ENCODE measurements around the gene PHC2.

Gene PHC2

DNA sequence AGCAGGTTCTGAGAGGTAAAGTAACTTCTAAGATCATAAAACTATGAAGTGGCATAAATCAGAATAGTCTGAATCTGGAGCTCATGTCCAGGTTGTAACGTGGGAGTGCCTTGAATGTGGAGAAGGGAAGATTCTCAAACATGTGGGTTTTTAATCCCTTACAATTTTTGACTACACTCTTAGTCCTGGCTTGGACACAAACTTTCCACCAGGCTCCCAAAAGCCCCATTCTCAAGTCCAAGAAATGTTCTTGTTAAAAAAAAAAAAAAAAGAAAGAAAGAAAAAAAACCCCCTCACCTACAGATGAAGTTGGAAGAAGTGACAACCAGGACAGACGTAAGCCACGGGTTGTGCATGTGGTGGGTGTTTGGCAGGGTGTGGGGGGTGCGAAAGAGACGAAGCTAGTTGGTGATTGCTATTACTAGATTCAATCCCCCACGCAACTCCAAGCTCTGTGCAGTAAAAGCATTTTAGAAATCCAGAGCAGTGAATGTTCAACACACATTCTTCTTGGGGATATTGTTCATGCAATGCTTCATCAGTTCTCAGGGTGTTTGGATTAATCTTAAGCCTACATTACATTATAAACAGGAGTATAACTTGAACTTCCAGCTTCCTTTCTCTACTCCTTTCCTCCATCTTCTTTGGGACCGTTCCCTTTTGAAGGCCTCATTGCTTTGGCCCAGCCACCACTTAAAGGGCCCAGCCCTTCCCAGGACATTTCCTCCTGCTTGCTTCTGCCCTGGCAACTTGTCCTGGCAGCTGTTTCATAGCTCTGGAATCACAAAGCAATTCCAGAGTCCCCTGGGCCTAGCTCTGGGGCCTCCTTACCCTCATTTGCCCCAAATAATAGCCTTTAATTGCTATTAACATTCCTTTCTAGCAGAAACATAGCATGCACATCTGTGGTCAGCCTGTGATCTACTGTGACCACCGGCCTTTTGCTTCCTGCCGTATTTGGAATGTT lies 41.8 kb downstream of the PHC2 start:
- no peak for DNase-seq

DNA sequence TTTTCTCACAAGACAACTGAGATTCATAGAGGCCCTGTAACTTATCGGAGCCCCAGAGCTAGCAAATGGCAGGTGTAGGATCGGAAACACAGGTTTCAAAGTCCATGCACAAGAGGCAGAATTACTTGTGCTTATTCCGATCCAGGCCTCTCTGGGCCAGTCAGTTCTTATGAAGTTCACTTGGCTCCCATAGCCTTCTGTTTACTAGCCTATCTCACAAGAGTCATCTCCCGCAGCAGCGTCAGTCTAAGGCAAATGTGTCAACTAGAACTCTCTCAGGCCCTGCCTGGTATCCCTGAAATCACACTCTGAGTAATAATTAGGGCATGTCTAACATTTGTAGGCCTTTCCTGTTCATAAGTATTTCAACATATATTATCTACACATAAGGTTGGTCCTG lies 43.3 kb downstream of the PHC2 start:
- DNase-seq, result no peak

GRCh38 chr1:33385251-33385650 lies 45.6 kb downstream of the PHC2 start:
- no peak for DNase-seq

DNA sequence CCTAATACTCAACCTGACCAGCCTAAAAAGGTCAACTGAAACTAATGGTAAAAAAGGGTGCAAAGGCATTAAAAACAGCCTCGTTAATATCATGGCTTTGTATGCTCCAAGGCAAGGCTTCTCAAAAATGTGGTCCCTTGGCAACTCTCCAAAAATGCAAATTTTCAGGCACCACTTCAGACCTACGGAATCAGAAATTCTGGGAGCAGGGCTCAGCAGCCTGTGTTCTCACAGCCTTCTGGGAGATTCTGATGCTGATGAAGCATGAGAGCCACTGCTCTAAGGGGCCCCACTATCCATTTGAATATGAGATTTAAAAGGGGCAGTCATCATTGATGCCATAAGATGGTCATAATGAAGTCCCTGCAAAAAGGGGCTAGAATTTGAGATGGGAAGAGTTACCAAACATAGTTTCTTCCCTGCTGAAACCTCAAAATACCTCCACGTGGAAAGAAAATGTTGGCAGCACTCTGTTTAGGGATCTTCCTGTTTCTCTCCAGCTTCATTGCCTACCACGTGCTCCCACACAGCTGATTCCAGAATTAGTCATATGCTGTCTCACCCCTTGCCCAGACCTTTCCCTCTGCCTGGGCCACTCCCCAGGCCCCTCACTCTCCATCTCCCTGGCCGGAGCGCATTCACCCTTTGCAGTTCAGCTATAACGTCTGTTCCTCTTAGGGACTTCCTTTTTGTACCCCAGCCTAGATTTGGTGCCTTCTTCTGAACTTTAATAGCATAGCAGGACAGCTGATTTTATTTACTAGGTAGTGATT lies 46.7 kb downstream of the PHC2 start:
- no peak for DNase-seq

DNA sequence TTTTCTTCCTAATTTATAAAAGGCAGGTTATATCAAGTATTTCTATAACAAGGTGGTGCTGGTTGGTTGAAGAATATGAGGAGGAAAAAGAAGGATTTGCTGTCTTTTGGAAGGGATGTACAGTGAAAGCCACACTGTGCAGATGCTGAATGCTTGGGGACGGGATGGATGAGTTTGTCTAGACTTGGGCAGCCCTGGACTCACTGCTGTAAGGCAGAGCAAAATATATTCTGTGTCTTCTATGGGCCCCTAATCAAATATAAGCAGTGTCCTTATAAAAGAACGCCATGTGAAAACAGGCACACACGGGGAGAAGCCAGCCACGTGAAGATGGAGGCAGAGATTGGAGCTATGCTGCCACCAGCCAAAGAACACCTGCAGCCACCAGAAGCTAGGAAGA lies 47.4 kb downstream of the PHC2 start:
- no peak for DNase-seq

DNA sequence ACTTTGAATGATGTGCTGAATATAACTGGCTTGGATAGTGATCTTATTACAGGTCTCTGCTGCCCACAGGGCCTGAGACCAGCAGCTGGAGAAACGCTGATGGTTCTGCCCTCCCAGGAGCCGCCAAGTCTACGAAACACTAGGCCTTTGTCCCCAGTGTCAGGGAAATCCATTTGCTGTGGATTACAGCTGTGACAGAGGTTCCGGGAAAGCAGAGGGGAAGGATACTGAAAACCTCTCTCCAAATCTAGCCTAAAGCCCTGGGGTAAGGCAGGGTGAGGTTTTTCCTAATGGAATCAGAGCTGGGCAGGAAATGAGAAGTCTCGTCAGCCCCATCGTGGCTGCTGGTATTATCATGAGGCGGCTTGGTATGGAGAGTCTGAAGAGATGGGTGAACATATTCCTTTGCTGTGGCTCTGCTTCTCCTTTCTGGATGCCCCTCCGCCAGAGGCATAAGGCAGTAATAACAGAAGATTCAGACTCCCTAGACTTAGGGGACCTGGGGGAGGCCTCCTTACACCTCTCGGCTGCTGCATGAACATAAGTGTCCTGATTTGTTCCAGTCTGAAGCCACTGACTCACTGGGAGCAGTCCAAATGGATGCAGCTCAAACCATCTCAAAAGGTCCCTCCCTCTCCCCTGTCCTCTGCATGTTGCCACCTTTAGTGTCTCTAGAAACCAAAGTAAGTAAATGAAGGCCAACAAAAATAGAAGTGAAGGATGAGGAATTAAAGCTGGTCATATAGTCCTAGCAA lies 48.1 kb downstream of the PHC2 start:
- no peak for DNase-seq

DNA sequence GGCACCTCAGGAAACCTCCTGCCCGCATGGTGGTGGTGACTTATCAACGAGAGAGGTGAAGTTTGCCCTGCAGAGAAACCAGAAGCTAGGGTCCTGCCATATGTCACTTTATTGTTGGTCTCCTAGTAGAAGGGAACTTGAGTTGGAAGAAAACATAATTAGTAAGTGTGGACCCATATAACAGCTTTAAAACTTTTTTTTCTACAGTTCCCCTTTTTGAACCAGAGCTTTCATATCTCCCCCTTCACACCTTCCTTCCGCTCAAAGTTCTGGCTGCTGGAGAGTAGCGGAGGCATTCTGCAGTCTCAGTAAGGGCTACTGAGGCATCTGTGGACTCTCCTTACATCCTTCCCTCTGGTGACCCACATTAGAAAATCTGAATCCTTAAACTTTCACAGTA lies 48.9 kb downstream of the PHC2 start:
- no peak for DNase-seq

DNA sequence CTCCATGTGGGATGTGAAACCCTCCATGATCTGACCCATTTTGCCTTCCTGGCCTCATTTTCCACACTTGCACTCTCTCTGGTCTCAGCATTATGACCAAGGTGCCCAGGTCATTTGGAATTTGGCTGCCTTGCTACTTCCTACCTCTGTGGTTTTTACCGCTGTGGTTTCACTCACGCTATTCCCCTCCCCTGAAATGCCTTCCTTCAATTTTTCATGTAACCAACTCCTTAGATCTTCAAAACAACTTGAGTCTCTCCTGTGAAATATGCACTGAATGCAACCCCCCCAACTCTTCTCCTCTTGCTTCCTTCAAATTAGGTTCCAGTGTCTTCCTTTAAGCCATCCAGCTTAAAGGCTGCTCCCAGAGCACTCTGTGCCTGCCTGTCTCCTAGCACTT lies 50.1 kb downstream of the PHC2 start:
- DNase-seq, result no peak

- no peak for DNase-seq
These were observed 51.1 kb downstream of the PHC2 start for GRCh38 chr1:33379631-33380354.

GRCh38 chr1:33378976-33379375 lies 51.9 kb downstream of the PHC2 start:
- DNase-seq, result no peak

- DNase-seq, result no peak
These were observed 52.4 kb downstream of the PHC2 start for GRCh38 chr1:33378524-33378923.

DNA sequence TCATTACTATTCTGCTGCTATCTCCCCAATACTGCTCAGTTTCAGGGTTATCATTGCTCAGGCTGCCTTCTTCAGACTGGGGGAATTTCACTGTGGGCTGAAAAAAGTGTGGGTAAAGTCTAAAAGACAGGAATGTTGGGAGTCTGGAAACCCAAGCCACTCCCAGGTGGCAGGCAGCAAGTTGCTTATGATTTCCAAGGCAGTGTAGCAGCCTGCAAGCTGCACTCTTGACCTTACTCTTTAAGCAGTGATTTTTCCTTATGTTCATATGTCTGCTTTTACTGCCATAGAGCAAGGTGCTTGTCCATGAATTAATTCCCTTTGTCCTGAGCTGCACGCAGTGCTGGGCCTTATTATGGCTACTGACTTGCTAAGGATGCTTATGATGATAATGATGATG lies 53.1 kb downstream of the PHC2 start:
- DNase-seq, result no peak

GRCh38 chr1:33377013-33377412 lies 53.9 kb downstream of the PHC2 start:
- no peak for DNase-seq

GRCh38 chr1:33375316-33375715 lies 55.6 kb downstream of the PHC2 start:
- DNase-seq, result no peak

DNA sequence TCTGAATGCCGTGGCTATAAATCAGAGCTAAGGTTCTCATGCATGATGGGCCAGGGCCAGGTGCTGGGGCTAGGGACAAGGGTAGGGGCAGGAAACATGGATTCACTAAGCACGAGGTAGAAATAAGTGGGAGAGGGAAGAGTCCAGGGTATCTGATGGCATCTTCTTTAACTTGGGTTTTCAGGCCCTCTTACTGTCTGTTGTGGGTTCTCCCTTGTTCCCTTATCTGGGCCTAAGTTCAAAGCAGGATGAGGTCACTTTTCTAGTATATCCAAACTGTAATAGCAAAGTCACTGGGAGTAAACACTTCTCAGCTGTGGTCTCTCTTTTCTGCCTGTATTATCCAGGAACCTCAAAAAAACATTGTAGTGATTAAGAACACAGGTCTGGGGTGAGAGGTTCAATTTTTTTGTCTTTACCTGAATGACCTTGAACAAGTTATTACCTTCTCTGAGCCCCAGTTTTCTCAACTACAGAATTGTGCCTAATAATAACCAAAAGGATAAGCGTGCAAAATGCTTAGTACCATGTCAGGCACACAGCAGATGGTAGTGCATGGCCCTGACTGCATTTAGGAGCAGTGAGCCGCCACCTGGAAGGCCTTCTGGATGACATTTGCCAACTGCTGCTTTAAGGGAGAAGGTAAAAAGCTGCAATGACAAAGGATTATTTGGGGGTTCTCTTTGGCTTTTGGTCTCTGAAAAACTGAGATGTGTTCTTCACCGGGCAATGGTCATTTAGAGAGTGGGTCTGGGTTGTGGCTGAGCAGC lies 56.4 kb downstream of the PHC2 start:
- no peak for DNase-seq

DNA sequence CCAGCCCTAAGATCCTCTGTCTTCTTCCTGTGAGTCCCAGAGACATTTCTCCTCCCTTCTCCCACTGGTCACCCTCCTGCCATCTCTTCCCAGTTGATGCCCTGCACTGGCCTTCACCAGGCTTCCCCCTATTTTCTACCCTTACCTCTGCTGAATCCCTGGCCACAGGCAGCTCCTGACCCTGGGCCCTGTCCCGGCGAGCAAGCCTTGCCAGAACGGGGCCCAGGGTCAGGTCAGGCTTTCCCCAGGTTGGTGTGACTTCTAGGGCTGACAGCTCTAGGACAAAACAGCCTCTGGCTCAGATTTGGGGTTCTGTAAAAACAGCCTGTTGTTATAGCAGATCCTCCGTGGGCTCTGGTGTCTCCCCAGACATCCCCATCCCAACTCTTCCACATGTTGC lies 57.3 kb downstream of the PHC2 start:
- no peak for DNase-seq

DNA sequence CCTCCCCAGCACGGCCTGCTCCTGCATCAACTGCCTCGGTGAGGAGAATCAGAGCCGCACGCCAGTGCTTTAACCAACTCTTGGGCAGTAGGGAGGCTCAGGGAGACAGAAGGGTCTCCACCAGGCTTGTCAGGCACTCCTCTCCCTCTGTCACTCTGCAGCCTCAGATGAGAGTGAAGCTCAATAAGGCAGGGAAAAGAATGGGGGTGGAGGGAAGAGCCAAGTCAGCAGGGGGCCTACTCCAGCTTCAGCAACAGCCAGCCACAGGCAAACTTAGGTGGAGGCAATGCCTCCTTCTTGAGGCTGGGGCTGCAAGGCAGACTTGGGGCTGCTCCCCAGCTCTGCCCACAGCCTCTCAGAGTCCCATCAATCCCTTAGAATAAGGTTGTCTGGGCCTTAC lies 58.2 kb downstream of the PHC2 start:
- no peak for DNase-seq

DNA sequence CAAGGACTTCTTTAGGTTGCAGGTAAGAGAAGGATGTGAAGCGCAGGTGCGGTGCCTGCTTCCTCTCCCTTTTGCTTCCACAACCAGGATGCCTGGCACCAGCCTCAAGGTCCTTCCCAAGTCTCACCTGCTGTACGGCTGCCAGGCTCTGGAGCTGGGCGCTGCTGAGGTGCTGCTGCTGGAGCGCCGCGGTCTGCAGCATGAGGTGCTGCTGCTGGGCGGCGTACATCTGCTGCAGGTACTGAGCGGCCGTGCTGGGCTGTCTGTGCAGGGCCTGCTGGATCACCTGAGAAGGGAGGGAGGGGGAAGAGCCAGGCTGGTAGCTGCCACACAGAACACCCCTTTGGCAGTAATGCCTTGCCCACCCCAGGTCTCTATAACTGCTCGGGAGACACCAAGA lies 58.7 kb downstream of the PHC2 start:
- DNase-seq, result no peak

DNA sequence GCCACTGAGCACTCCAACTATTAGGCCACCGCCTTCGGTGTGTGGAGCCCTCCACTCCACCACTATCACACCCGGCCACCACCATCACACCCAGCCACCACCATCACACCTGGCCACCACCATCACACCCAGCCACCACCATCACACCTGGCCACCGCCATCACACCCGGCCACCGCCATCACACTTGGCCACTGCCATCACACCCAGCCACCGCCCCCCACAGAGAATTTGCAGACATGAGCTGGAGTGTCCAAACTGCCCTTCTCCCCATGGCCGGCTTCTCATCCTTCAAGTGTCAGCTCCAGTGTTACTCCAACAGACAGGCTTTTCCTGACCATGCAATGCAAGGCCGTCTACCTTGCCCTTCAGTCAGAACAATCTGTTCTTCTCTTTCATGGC lies 59.6 kb downstream of the PHC2 start:
- no peak for DNase-seq

- no peak for DNase-seq
These were observed 60.1 kb downstream of the PHC2 start for GRCh38 chr1:33370827-33371226.

DNA sequence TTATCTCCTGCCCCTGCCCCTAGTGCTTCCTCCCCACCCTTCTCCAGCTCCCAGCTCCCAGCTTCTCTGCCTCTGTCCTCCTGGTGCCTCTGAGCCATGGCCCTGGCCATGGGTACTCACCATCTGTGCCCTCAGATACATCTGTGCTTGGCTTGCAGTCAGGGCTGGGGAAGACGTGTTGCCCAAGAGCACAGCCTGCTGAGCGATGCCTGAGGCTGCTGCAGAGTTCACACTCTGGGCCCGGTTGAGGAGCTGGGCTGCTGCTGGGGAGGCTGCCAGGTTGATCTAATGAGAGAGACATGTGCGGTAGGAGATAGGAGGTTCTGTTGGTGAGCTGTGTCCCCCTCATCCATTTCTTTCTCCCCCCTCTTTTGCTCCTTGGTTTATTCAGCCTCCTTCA lies 60.6 kb downstream of the PHC2 start:
- DNase-seq, result no peak

- DNase-seq, result no peak
These were observed 61.1 kb downstream of the PHC2 start for GRCh38 chr1:33369764-33370163.
